ENCODE measurements around the gene MITF. TPM values are rescaled to one million over a fixed set of nuclear protein-coding genes. Genes with fewer than 3 reads are reported as not detected.

MITF gene
- total and polyA plus RNA-seq, 8 donors = 3.5 to 61.3 (median 15.5) TPM

- H3K4me3 ChIP-seq = no peak overlapping the region
- H3K27ac ChIP-seq = no peak overlapping the region
- H3K27me3 ChIP-seq = no peaks in the 10 kb centered on the region
- no peaks in the 10 kb centered on the region for H3K9me3 ChIP-seq
- TF ChIP-seq POLR2A (IDR thresholded peaks at IDR 0.05) = no peak
- no peak for TF ChIP-seq EP300 (IDR thresholded peaks at IDR 0.05)
- no peak for TF ChIP-seq POLR2AphosphoS5 (IDR thresholded peaks at IDR 0.05)
- TF ChIP-seq, protein P1, sequence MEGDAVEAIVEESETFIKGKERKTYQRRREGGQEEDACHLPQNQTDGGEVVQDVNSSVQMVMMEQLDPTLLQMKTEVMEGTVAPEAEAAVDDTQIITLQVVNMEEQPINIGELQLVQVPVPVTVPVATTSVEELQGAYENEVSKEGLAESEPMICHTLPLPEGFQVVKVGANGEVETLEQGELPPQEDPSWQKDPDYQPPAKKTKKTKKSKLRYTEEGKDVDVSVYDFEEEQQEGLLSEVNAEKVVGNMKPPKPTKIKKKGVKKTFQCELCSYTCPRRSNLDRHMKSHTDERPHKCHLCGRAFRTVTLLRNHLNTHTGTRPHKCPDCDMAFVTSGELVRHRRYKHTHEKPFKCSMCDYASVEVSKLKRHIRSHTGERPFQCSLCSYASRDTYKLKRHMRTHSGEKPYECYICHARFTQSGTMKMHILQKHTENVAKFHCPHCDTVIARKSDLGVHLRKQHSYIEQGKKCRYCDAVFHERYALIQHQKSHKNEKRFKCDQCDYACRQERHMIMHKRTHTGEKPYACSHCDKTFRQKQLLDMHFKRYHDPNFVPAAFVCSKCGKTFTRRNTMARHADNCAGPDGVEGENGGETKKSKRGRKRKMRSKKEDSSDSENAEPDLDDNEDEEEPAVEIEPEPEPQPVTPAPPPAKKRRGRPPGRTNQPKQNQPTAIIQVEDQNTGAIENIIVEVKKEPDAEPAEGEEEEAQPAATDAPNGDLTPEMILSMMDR (IDR thresholded peaks at IDR 0.05) = no peak
- no peak for DNase-seq
- peaks cover 0 to 54% (median 13%) of the 10 kb centered on the region in 4 donors for H3K4me1 ChIP-seq
- intact Hi-C loops (cut with DNase I; ENCODE audit: low total_unique reads) = no loop called here
- H3K36me3 ChIP-seq = no peaks in the 10 kb centered on the region
Measured at GRCh38 chr3:69770219-69770618, 31.0 kb downstream of the MITF start.

- no peak overlapping the region for H3K27ac ChIP-seq
- no peaks in the 10 kb centered on the region for H3K27me3 ChIP-seq
- intact Hi-C loops (cut with DNase I; ENCODE audit: low total_unique reads) = no loop called here
- H3K9me3 ChIP-seq = no peaks in the 10 kb centered on the region
- no peak overlapping the region for H3K4me3 ChIP-seq
- no peak for TF ChIP-seq EP300 (IDR thresholded peaks at IDR 0.05)
- no peak for TF ChIP-seq POLR2A (IDR thresholded peaks at IDR 0.05)
- TF ChIP-seq, protein P1 (IDR thresholded peaks at IDR 0.05) = no peak
- H3K36me3 ChIP-seq = no peaks in the 10 kb centered on the region
- no peak for DNase-seq
- peaks cover 0 to 56% (median 8%) of the 10 kb centered on the region in 4 donors for H3K4me1 ChIP-seq
- 71 to 86% (median 76%) methylated on average over 6 of the region's 6 CpGs for WGBS, 5 donors
Measured at GRCh38 chr3:69770976-69771634, 31.8 kb downstream of the MITF start.

DNA sequence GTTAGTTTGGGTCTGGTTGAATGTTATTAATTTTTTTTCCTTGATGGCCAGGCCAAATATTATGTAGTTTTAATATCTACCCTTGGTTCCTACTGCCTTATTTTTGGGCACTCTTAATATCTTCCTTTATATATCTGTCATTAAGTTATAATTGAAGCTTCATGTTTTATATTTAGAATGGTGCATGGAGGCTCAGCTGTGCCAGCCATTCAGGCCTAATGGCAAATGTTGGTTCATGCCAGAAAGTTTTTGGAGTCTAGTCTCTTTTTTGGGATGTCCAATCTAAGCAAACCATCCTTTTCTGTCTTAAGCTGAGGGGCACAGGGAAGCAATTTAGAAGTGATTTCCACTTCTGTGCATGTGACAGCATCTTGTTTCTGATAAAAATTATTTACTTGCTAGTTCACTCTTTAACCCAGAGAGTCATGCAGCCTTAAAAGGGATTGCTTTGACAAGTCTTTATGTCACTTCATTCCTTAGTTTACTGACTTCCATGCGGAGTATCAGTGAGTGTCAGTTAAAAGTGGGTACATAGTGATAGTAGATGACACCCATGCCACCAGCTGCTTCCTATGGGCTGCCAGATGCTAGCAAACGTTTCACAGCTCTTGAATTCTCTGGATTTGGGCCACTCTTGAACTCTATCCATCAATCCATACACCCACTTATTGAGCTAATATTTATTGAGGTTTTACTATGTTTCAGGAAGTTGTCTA, 33.0 kb downstream of the MITF start:
- Histone ChIP-seq H3K27ac (no peak overlapping the region), H3K36me3 (no peaks in the 10 kb centered on the region), H3K4me1 (peaks cover 0 to 48% (median 8%) of the 10 kb centered on the region in 4 donors), H3K27me3 (no peaks in the 10 kb centered on the region), H3K4me3 (no peak overlapping the region), H3K9me3 (no peaks in the 10 kb centered on the region)
- TF ChIP-seq POLR2AphosphoS5 (IDR thresholded peaks at IDR 0.05) = no peak
- TF ChIP-seq, protein P1 (IDR thresholded peaks at IDR 0.05) = no peak
- DNase-seq = no peak
- intact Hi-C loops (cut with DNase I; ENCODE audit: low total_unique reads) = no loop called here
- WGBS, 5 donors = 40 to 54% (median 52%) methylated on average over 2 of the region's 2 CpGs

GRCh38 chr3:69774029-69774428, 34.8 kb downstream of the MITF start:
- Histone ChIP-seq H3K4me3 (no peak overlapping the region), H3K9me3 (no peaks in the 10 kb centered on the region), H3K4me1 (peaks cover 0 to 39% (median 8%) of the 10 kb centered on the region in 4 donors), H3K27me3 (no peaks in the 10 kb centered on the region), H3K27ac (no peak overlapping the region), H3K36me3 (no peaks in the 10 kb centered on the region)
- 74 to 98% (median 92%) methylated on average over 1 of the region's 1 CpG for WGBS, 5 donors
- TF ChIP-seq, protein P1 (IDR thresholded peaks at IDR 0.05) = no peak
- TF ChIP-seq POLR2AphosphoS5 (IDR thresholded peaks at IDR 0.05) (no peak), POLR2A (IDR thresholded peaks at IDR 0.05) (no peak), EP300 (IDR thresholded peaks at IDR 0.05) (no peak)
- intact Hi-C loops (cut with DNase I; ENCODE audit: low total_unique reads) = no loop called here
- peak in 1 of 2 donors; percentile 51 for DNase-seq

Measured in stomach (tissue), 9 donors.